HEK293T (cell line): ENCODE data around the gene GTPBP1.

Experiments
- ARNT ChIP-seq: fragments of 450-650 bp; IDR thresholded peaks from 2 replicates; pipeline ENCODE4 v1.6.1; 2017; ENCODE audit warnings: mild to moderate bottlenecking
- CTBP1 ChIP-seq: fragments of 450-650 bp; IDR thresholded peaks from 2 replicates; pipeline ENCODE4 v1.6.1; 2016; ENCODE audit warnings: borderline replicate concordance
- NFRKB ChIP-seq: fragments of 450-650 bp; IDR thresholded peaks from 2 replicates; pipeline ENCODE4 v1.6.1; 2016; ENCODE audit warnings: mild to moderate bottlenecking, moderate library complexity
- SP1 ChIP-seq: fragments of 450-650 bp; IDR thresholded peaks from 2 replicates; pipeline ENCODE4 v1.6.1; 2017

- TF ChIP-seq SP1 (no peak), NFRKB (no peak), ARNT (no peak), CTBP1 (no peak)
These were observed 16.1 kb upstream of the GTPBP1 start for GRCh38 chr22:38689651-38690050.
